ENCODE results near the gene GAB2. TPM values are rescaled to one million over a fixed set of nuclear protein-coding genes. Genes with fewer than 3 reads are reported as not detected.

GAB2 gene
- total RNA-seq, 1 donor from 2014 or later: 6.6 TPM

DNA sequence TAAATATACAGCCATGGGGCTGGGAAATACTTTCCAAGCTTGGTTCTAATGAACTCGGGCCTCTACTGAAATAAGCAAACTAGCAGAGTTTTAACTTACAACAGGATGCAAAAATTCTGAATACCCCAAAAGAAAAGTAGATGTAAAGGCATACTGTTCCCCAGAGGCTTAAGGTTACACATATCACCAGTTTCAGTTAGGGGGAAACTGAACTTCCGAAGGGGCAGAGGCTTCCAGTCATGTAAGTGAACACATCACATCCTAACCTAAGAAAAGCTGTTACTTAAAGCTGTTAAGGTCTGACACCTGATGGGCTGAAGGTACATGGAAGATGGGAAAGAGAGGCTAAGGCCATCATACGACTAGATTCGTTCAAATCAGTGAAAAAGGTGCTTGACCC lies 2.3 kb downstream of the GAB2 start:
- FAIRE-seq: no peak
- no peak for DNase-seq (ENCODE audit: low read depth)
- H3K4me3 ChIP-seq (ENCODE audit: low read depth, low read length): no peak overlapping the region
- TF ChIP-seq, protein P1, sequence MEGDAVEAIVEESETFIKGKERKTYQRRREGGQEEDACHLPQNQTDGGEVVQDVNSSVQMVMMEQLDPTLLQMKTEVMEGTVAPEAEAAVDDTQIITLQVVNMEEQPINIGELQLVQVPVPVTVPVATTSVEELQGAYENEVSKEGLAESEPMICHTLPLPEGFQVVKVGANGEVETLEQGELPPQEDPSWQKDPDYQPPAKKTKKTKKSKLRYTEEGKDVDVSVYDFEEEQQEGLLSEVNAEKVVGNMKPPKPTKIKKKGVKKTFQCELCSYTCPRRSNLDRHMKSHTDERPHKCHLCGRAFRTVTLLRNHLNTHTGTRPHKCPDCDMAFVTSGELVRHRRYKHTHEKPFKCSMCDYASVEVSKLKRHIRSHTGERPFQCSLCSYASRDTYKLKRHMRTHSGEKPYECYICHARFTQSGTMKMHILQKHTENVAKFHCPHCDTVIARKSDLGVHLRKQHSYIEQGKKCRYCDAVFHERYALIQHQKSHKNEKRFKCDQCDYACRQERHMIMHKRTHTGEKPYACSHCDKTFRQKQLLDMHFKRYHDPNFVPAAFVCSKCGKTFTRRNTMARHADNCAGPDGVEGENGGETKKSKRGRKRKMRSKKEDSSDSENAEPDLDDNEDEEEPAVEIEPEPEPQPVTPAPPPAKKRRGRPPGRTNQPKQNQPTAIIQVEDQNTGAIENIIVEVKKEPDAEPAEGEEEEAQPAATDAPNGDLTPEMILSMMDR (IDR thresholded peaks at IDR 0.05; ENCODE audit: insufficient read depth, low read length, severe bottlenecking): no peak
- H3K27me3 ChIP-seq (ENCODE audit: control insufficient read depth, insufficient read depth, low read length): no peaks in the 10 kb centered on the region
- H3K36me3 ChIP-seq (ENCODE audit: control insufficient read depth, insufficient read depth, low read length): no peaks in the 10 kb centered on the region

DNA sequence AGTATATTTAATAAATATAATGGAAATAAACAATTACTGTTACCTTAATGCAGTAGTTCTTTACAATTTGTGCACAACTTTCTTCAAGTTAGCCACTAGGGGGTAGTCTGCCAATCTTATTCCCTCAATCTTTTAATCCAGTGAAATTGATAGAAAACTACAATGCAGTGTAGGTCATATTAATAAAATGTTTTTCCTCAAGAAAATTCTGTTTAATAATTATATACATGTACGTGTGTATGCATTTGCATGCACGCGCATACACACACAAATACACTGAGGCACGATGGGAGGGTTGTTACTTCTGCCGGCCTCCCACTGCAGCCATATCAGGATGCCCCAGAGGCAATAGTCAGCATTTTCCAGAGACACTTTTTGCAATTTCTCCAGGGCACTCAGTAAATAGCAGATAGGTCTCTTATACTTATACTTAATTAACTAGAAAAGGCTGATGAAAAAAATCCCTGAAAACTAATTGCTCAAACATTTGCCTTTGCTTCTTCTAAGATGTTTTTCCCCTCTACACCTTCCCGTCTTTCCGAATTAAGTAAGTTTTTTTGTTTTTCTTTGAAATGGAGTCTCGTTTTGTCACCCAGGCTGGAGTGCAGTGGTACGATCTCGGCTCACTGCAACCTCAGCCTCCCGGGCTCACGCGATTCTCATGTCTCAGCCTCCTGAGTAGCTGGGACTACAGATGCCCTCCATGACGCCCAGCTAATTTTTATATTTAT lies 3.1 kb downstream of the GAB2 start:
- H3K36me3 ChIP-seq (ENCODE audit: control insufficient read depth, insufficient read depth, low read length): no peaks in the 10 kb centered on the region
- TF ChIP-seq, protein P1 (IDR thresholded peaks at IDR 0.05; ENCODE audit: insufficient read depth, low read length, severe bottlenecking): peak; percentile 33
- no peaks in the 10 kb centered on the region for H3K27me3 ChIP-seq (ENCODE audit: control insufficient read depth, insufficient read depth, low read length)
- DNase-seq (ENCODE audit: low read depth) (peak; percentile 34), FAIRE-seq (no peak)
- H3K4me3 ChIP-seq (ENCODE audit: low read depth, low read length): no peak overlapping the region

DNA sequence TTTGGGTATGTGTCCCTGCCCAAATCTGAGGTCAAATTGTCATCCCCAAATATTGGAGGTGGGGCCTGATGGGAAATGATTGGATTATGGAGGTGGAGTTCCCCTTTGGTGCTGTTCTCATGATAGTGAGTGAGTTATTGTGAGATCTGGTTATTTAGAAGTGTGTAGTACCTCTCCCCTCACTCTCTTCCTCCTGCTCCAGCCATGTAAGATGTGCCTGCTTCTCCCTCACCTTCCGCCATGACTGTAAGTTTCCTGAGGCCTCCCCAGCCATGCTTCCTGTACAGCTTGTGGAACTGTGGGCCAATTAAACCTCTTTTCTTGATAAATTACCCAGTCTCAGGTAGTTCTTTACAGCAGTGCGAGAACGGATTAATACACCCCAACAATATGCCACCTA lies 9.0 kb downstream of the GAB2 start:
- Histone ChIP-seq H3K27me3 (ENCODE audit: control insufficient read depth, insufficient read depth, low read length) (no peaks in the 10 kb centered on the region), H3K36me3 (ENCODE audit: control insufficient read depth, insufficient read depth, low read length) (no peaks in the 10 kb centered on the region), H3K4me3 (ENCODE audit: low read depth, low read length) (no peak overlapping the region)
- TF ChIP-seq, protein P1 (IDR thresholded peaks at IDR 0.05; ENCODE audit: insufficient read depth, low read length, severe bottlenecking): no peak
- FAIRE-seq: no peak
- no peak for DNase-seq (ENCODE audit: low read depth)

DNA sequence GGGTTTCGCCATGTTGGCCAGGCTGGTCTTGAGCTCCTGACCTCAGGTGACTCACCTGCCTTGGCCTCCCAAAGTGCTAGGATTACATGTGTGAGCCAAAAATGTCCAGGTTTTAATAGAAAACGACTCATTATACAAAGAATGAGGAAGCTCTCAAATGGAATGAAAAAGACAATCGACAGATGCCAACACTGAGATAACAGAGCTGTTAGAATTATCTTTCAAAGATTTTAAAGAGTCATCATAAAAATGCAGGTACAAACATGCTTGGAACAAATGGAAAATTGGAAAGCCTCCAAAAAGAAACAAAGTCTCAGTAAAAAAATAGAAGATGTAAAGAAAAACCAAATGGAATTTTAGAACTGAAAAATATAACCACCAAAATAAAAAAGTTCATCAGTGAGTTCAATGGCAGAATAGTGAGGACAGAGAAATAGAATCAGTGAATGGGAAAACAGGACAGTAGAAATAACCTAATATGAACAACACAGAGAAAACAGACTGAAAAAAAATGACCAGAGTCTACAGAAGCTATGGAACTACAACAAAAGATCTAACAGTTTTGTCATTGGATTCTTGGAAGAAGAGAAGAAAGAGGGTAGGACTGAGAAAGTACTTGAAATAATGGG lies 10.9 kb downstream of the GAB2 start:
- DNase-seq (ENCODE audit: low read depth): peak; percentile 73
- no peak for FAIRE-seq
- Histone ChIP-seq H3K4me3 (ENCODE audit: low read depth, low read length) (no peak overlapping the region), H3K27me3 (ENCODE audit: control insufficient read depth, insufficient read depth, low read length) (no peaks in the 10 kb centered on the region), H3K36me3 (ENCODE audit: control insufficient read depth, insufficient read depth, low read length) (no peaks in the 10 kb centered on the region)
- TF ChIP-seq, protein P1 (IDR thresholded peaks at IDR 0.05; ENCODE audit: insufficient read depth, low read length, severe bottlenecking): no peak

DNA sequence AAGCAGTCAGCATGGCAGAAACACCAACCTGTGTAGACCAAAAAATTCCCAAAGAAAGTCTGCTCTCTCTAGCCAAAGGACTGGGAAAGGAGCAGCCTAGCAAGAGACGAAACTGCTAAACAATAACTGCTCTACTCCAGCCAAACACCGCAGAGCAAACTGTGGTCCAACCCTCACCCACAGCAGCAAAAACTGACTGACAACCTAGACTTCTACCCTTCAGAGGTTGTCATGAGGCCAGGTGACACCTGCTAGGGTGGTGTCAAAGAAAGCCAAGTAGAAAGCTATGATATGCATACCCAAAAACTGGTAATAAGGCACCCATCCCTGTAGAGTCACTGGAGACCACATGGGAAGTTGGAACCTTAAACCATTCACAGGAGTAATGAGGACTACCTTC lies 11.8 kb downstream of the GAB2 start:
- Histone ChIP-seq H3K36me3 (ENCODE audit: control insufficient read depth, insufficient read depth, low read length) (no peaks in the 10 kb centered on the region), H3K27me3 (ENCODE audit: control insufficient read depth, insufficient read depth, low read length) (no peaks in the 10 kb centered on the region), H3K4me3 (ENCODE audit: low read depth, low read length) (no peak overlapping the region)
- FAIRE-seq (no peak), DNase-seq (ENCODE audit: low read depth) (no peak)
- TF ChIP-seq, protein P1 (IDR thresholded peaks at IDR 0.05; ENCODE audit: insufficient read depth, low read length, severe bottlenecking): no peak
